AG09319 (cell line): ENCODE measurements around the gene PALLD.

Source experiments
- DNase-seq: peaks from one replicate; pipeline ENCODE4 v3.0.0-alpha.2; 2010; ENCODE audit warnings: low read depth; ENCODE audit errors: extremely low read depth
- TF ChIP-seq, protein P1 (sequence below): IDR thresholded peaks from 2 replicates; pipeline ENCODE4 v1.5.1; 2011; ENCODE audit warnings: low read depth, mild to moderate bottlenecking, inconsistent platforms, low read length, moderate library complexity

Gene PALLD

DNA sequence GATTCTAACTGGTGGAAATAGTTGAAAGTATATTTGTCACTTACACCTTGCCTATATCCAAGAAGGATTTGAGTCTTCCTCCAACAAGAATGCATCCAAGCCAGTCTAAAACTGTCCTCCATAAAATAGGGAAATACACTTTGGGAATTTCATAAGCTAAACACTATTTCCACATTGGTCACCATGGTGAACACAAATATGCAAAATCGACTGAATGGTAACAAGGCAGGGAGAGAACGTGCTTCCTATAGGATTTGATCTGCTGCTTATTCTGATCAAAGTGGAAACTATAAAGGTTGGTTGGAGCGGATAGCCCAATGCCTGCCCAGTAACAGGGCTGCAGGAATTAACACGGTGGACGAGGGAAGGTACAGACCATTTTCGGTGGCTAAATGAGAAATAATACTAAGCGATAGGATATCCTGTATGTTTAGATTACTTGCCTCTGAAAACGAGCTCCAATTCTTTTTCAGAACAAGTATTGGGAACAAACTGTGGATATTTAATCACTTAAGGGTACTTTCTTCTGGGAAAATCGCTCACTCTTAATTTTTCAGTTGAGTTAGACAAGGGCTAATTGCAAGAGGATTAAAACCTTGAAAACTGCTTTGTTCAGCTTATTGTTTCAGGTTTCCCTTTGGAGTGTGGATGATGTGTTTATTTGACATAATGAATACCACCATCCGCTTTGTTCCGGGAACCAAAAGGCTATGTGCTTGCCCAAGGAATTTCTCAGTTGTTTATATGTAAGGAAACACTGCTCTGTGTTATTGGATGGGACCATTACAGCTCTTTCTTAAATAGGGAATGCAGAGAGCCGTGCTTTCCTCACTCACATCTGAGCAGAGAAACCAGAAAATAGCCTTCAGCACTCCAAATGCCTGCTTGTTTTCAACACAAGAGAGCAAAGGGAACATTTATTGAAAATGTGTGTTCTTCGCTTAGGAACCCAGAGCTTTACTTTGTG is 318.8 kb downstream of the PALLD start:
- peak; percentile 72 for DNase-seq
- TF ChIP-seq, protein P1, sequence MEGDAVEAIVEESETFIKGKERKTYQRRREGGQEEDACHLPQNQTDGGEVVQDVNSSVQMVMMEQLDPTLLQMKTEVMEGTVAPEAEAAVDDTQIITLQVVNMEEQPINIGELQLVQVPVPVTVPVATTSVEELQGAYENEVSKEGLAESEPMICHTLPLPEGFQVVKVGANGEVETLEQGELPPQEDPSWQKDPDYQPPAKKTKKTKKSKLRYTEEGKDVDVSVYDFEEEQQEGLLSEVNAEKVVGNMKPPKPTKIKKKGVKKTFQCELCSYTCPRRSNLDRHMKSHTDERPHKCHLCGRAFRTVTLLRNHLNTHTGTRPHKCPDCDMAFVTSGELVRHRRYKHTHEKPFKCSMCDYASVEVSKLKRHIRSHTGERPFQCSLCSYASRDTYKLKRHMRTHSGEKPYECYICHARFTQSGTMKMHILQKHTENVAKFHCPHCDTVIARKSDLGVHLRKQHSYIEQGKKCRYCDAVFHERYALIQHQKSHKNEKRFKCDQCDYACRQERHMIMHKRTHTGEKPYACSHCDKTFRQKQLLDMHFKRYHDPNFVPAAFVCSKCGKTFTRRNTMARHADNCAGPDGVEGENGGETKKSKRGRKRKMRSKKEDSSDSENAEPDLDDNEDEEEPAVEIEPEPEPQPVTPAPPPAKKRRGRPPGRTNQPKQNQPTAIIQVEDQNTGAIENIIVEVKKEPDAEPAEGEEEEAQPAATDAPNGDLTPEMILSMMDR, result no peak

DNA sequence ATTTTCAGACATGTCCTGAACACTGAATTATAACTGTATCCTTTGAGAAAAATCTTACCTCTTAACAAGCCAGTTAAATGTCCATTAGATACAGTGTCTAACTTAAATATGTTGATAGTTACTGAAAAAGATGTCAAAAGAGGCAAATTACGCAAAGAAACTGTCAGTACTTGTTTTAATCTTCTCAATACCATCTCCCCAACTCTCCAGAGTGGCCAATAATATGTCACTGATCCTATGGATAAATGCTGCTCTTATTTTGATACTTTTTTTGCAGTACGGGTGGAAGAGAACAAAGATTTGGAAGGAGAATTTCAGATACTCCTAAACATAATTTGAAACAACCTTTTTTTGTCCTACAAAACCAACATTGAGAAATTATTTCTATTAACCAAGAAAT is 320.5 kb downstream of the PALLD start:
- TF ChIP-seq, protein P1, result no peak
- no peak for DNase-seq

DNA sequence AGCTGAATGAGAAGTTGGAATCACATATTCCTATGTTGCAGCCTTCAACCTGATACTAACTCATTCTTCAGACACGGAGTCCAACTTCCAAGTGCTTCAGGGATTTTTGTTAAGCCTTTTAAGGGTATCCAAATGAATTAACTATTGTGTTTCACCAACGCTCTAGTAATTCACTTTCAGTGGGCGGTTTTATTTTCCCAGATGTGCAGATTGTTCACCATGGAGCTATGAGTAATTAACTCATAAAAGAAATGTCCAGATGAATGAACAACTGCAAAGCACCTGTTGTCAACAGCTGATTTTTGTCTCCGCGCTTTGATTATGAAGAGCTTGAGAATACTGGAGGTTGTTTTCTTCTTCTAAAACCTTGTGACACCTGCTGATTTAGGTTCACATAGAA is 325.6 kb downstream of the PALLD start:
- TF ChIP-seq, protein P1, result no peak
- DNase-seq, result no peak

DNA sequence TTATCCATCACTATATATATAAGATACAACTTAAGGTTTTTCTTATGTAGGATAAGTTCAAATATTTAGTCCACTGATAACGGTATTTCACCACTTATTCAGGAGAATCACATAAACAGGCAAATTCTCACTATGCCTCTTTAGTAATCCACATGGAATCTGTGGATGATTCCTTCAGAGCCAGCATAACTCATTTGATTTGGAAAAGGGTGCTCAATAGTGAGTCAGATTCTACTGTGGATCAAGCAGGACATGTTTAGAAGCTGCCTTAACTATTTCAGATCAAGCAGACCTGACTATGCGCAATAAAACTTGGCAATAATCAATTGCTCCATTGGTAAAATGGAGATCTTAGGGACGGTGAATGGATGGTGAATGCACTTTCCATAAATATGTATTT is 329.1 kb downstream of the PALLD start:
- DNase-seq, result no peak
- TF ChIP-seq, protein P1, result no peak

DNA sequence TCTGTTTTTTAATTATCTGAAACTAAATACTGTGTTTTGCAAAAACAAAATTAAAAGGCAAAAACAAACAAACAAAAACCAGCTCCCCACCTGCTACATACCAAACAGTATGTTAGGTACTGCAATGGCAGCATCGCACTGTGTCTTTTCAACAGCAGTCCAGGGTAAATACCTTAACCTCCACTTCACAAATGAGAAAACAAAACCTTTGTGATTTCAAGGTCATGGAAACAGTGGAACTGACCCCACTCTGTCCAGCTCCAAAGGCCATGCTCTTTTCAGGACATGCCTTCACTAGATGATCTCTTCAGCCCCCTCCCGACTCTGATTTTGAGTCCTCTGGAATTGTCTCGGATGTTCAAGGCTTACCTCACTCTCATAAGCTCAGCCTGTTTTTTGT is 329.8 kb downstream of the PALLD start:
- DNase-seq, result no peak

DNA sequence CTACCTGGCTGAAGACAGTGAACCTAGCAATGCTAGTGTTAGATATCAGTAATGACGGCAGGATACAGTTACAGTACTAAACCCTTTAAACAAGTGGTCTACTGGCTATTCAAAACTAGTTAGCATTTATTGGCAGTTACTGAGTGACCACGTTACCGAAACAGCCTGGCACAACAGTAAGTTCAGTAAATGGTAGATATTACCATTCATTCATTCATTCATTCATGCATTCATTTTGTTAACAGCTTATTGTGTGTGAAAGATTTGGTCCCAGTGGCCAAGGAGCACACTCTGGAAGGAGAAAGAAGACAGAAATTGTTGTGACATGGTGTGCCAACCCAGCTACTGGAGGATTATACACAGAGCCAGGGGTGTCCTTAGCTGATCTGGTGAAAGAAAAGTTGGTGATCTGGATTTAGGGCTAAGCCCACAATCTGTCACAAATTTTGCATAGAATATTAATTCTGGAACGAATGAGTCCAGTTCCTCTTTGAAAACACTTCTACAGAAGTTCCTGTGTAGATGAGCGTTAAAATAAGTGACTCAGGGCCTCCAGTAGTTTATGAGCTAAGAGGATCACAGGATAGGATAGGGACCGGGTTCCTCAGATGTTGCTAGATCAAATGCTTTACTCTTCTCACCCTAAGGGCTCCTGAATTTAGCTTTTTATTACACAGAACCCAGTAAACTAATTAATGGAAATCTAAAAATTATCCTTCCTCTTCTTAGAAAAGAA is 334.1 kb downstream of the PALLD start:
- no peak for DNase-seq
- TF ChIP-seq, protein P1, result no peak

More for the DNA sequence above, 329.8 kb downstream of the PALLD start:
- TF ChIP-seq, protein P1, result no peak

DNA sequence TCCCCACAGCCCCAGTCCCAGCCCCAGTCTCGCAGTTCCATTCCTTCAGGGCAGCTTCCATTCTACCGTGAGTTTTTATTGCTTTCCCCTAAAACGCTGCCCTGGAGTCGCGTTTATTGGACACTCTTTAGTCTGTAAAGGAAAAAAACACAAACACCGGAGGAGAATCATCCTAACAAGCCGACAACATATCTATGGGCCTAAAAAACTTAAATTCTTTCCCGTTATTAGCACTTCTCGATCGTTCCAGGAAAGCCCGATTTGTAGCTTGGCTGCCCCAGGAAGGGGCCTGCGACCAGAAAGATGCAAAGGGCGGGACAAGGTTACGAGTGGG is 334.7 kb downstream of the PALLD start:
- no peak for DNase-seq
- TF ChIP-seq, protein P1, result no peak
